Upper lobe of left lung (tissue), 4 donors: Measurements from ENCODE around the gene CHCHD6.

ENCODE experiments used
- EP300 ChIP-seq, 4 donors: sonication (generic); formaldehyde crosslinking; IDR thresholded peaks; one replicate each; pipeline ENCODE4 v1.5.1; 2017; ENCODE audit warnings: antibody characterized with exemption in 4 of 4, control low read depth in 2 of 4
- POLR2A ChIP-seq, 4 donors: fragments of 450-650 bp; IDR thresholded peaks; one replicate each; pipeline ENCODE4 v1.5.1; 2016 to 2017; ENCODE audit warnings: antibody characterized with exemption in 4 of 4, mild to moderate bottlenecking in 2 of 4
- POLR2AphosphoS5 ChIP-seq, 2 donors: sonication (generic); formaldehyde crosslinking; IDR thresholded peaks; one replicate each; pipeline ENCODE4 v1.5.1; 2017; ENCODE audit warnings: antibody characterized with exemption in 2 of 2
- TF ChIP-seq, protein P1 (sequence below), 6 experiments: fragments of 450-650 bp in 4 of 6; fragments of 200-600 bp in 2 of 6; sonication (generic) in 2 of 6; IDR thresholded peaks; one replicate each; pipeline ENCODE4 v1.5.1; 2016 to 2019; ENCODE audit warnings: antibody characterized with exemption in 6 of 6

GRCh38 chr3:126851382-126851781, 147.3 kb downstream of the CHCHD6 start:
- TF ChIP-seq POLR2A (IDR thresholded peaks at IDR 0.05) (no peak), POLR2AphosphoS5 (IDR thresholded peaks at IDR 0.05) (no peak), EP300 (IDR thresholded peaks at IDR 0.05) (no peak)
- TF ChIP-seq, protein P1, sequence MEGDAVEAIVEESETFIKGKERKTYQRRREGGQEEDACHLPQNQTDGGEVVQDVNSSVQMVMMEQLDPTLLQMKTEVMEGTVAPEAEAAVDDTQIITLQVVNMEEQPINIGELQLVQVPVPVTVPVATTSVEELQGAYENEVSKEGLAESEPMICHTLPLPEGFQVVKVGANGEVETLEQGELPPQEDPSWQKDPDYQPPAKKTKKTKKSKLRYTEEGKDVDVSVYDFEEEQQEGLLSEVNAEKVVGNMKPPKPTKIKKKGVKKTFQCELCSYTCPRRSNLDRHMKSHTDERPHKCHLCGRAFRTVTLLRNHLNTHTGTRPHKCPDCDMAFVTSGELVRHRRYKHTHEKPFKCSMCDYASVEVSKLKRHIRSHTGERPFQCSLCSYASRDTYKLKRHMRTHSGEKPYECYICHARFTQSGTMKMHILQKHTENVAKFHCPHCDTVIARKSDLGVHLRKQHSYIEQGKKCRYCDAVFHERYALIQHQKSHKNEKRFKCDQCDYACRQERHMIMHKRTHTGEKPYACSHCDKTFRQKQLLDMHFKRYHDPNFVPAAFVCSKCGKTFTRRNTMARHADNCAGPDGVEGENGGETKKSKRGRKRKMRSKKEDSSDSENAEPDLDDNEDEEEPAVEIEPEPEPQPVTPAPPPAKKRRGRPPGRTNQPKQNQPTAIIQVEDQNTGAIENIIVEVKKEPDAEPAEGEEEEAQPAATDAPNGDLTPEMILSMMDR (IDR thresholded peaks at IDR 0.05) = no peak
